Neutrophil (primary cell): ENCODE data around the gene TSGA10.

Experiments used
- H3K27ac ChIP-seq: fragments of 200-600 bp; sonication (generic); 2 replicates; pipeline ENCODE4 v1.5.1; 2016; ENCODE audit warnings: mild to moderate bottlenecking, moderate library complexity
- H3K27me3 ChIP-seq: fragments of 200-600 bp; sonication (generic); 2 replicates; pipeline ENCODE4 v1.6.0; 2016; ENCODE audit warnings: mild to moderate bottlenecking
- H3K36me3 ChIP-seq: fragments of 200-600 bp; sonication (generic); 2 replicates; pipeline ENCODE4 v1.5.1; 2017
- H3K4me1 ChIP-seq, 2 experiments: fragments of 200-600 bp in 1 of 2; sonication (generic) in 1 of 2; 1 replicate in 1 of 2; 2 replicates in 1 of 2; pipeline versions ENCODE4 v1.5.1 to v1.6.1; 2013 to 2016; ENCODE audit warnings: low read depth in 1 of 2, low read length in 1 of 2, mild to moderate bottlenecking in 1 of 2, moderate library complexity in 1 of 2; ENCODE audit not compliant: control insufficient read depth in 1 of 2, insufficient read depth in 1 of 2
- H3K4me3 ChIP-seq, 2 experiments: fragments of 200-600 bp in 1 of 2; sonication (generic) in 1 of 2; 1 replicate in 1 of 2; 2 replicates in 1 of 2; pipeline ENCODE4 v1.5.1; 2013 to 2016; ENCODE audit warnings: low read depth in 1 of 2, low read length in 1 of 2, mild to moderate bottlenecking in 1 of 2, moderate library complexity in 1 of 2
- H3K9me3 ChIP-seq: fragments of 200-600 bp; sonication (generic); 2 replicates; pipeline ENCODE4 v1.5.1; 2016
- TF ChIP-seq, protein P1 (sequence below): fragments of 200-600 bp; sonication (generic); IDR thresholded peaks from 2 replicates; pipeline ENCODE4 v1.5.1; 2016; ENCODE audit warnings: antibody characterized with exemption

TSGA10 gene

GRCh38 chr2:99190548-99190947 lies 35.8 kb upstream of the TSGA10 start:
- Histone ChIP-seq H3K4me1 (no peaks in the 10 kb centered on the region), H3K27ac (no peak overlapping the region), H3K36me3 (peaks cover 49% of the 10 kb centered on the region), H3K27me3 (no peaks in the 10 kb centered on the region), H3K9me3 (no peaks in the 10 kb centered on the region), H3K4me3 (no peak overlapping the region)
- TF ChIP-seq, protein P1, sequence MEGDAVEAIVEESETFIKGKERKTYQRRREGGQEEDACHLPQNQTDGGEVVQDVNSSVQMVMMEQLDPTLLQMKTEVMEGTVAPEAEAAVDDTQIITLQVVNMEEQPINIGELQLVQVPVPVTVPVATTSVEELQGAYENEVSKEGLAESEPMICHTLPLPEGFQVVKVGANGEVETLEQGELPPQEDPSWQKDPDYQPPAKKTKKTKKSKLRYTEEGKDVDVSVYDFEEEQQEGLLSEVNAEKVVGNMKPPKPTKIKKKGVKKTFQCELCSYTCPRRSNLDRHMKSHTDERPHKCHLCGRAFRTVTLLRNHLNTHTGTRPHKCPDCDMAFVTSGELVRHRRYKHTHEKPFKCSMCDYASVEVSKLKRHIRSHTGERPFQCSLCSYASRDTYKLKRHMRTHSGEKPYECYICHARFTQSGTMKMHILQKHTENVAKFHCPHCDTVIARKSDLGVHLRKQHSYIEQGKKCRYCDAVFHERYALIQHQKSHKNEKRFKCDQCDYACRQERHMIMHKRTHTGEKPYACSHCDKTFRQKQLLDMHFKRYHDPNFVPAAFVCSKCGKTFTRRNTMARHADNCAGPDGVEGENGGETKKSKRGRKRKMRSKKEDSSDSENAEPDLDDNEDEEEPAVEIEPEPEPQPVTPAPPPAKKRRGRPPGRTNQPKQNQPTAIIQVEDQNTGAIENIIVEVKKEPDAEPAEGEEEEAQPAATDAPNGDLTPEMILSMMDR: no peak

- peaks cover 37% of the 10 kb centered on the region for H3K36me3 ChIP-seq
- no peak overlapping the region for H3K27ac ChIP-seq
- no peaks in the 10 kb centered on the region for H3K27me3 ChIP-seq
Measured at GRCh38 chr2:99188357-99188756, 33.6 kb upstream of the TSGA10 start.

GRCh38 chr2:99187011-99187410 lies 32.3 kb upstream of the TSGA10 start:
- no peak overlapping the region for H3K4me3 ChIP-seq
- TF ChIP-seq, protein P1: no peak
- H3K27me3 ChIP-seq: no peaks in the 10 kb centered on the region
- no peaks in the 10 kb centered on the region for H3K9me3 ChIP-seq
- no peaks in the 10 kb centered on the region for H3K4me1 ChIP-seq
- no peak overlapping the region for H3K27ac ChIP-seq
- peaks cover 31% of the 10 kb centered on the region for H3K36me3 ChIP-seq

More at GRCh38 chr2:99188357-99188756, 33.6 kb upstream of the TSGA10 start:
- TF ChIP-seq, protein P1: no peak
- H3K9me3 ChIP-seq: no peaks in the 10 kb centered on the region
- no peaks in the 10 kb centered on the region for H3K4me1 ChIP-seq
- no peak overlapping the region for H3K4me3 ChIP-seq

GRCh38 chr2:99184811-99185210 lies 30.1 kb upstream of the TSGA10 start:
- Histone ChIP-seq H3K27ac (no peak overlapping the region), H3K4me1 (peaks cover 16 to 17% of the 10 kb centered on the region in 2 experiments), H3K4me3 (no peak overlapping the region), H3K27me3 (no peaks in the 10 kb centered on the region), H3K9me3 (no peaks in the 10 kb centered on the region), H3K36me3 (peaks cover 21% of the 10 kb centered on the region)
- TF ChIP-seq, protein P1: no peak

- H3K4me3 ChIP-seq: no peak overlapping the region
- H3K9me3 ChIP-seq: no peaks in the 10 kb centered on the region
- TF ChIP-seq, protein P1: no peak
- H3K27ac ChIP-seq: no peak overlapping the region
- H3K4me1 ChIP-seq: peaks cover 26 to 29% of the 10 kb centered on the region in 2 experiments
- peaks cover 10% of the 10 kb centered on the region for H3K36me3 ChIP-seq
- H3K27me3 ChIP-seq: no peaks in the 10 kb centered on the region
Measured at GRCh38 chr2:99183025-99183424, 28.3 kb upstream of the TSGA10 start.

GRCh38 chr2:99181624-99182000 lies 26.9 kb upstream of the TSGA10 start:
- H3K9me3 ChIP-seq: no peaks in the 10 kb centered on the region
- TF ChIP-seq, protein P1: no peak
- peak overlapping the region; percentile 84 for H3K27ac ChIP-seq
- H3K27me3 ChIP-seq: no peaks in the 10 kb centered on the region
- no peaks in the 10 kb centered on the region for H3K36me3 ChIP-seq
- H3K4me1 ChIP-seq: peaks cover 26 to 29% of the 10 kb centered on the region in 2 experiments
- H3K4me3 ChIP-seq: peak overlapping the region; percentile 76 to 91
